GM10248 (cell line): Measurements from ENCODE around the gene TMEM51.

Experiments used
- CTCF ChIA-PET: fragments of 300-600 bp; sonication (Branson Sonifier 250); formaldehyde crosslinking; extraction: SDS; loops from one replicate; lab custom pipeline; 2021; ENCODE audit warnings: antibody characterized with exemption; lab: Yijun Ruan, JAX
- POLR2A ChIA-PET: fragments of 350-650 bp; sonication (Branson Sonifier 250); formaldehyde crosslinking; extraction: SDS; loops from one replicate; lab custom pipeline; 2020; ENCODE audit warnings: antibody characterized with exemption; lab: Yijun Ruan, JAX
- DNase-seq: peaks from one replicate; pipeline ENCODE4 v3.0.0; 2012; ENCODE audit errors: extremely low spot score
- TF ChIP-seq, protein P1 (sequence below): IDR thresholded peaks from 2 replicates; pipeline ENCODE4 v1.5.1; 2012; ENCODE audit warnings: mild to moderate bottlenecking, low read depth; ENCODE audit errors: extremely low read depth, missing control alignments, control extremely low read depth

Gene TMEM51, protein sequence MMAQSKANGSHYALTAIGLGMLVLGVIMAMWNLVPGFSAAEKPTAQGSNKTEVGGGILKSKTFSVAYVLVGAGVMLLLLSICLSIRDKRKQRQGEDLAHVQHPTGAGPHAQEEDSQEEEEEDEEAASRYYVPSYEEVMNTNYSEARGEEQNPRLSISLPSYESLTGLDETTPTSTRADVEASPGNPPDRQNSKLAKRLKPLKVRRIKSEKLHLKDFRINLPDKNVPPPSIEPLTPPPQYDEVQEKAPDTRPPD

DNA sequence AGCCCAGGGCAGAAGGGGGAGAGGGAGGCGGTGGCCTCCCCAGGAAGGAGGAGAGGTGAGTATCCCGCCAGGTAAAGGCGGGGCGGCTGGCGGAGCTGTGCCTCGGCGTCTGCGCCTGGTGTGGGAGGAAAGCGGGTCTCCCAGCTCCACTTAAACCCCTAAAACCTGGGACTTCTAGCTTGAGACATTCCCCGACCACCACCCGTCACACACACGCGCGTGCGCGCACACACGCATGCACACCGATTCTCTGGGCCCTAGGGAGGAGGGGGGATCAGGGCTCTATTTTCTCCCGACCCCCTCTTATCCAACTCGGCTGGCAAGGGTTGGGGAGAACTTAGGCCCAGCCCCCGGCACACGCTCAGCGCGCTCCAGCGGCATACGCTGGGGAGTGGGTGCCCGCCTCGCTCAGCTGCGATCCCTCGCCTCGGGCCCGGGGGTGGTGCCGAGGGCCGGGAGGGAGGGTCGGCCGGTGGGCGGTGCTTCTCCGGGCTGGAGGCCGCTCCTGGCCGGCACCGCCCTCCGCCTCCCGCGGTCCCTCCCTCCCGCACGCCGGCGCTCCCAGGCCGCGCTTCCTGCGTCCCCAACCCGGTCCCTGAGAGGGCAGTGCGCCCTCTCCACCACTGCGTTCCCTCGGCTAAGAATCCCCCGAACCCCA, at the start of gene TMEM51:
TSS of gene TMEM51 (plus strand) at position 564 of the 658 bp plus-strand sequence. CDS start 61,341 bp downstream, outside the sequence.
- POLR2A ChIA-PET, result no interaction called here
- CTCF ChIA-PET, result interaction anchor here (0.9 to 1.9 kb wide), 8 partner anchors 8 to 119 kb away, joined by 3 to 5 read pairs (median 3); no protein-coding TSS in a partner anchor
- peak; percentile 45 for DNase-seq
- TF ChIP-seq, protein P1, sequence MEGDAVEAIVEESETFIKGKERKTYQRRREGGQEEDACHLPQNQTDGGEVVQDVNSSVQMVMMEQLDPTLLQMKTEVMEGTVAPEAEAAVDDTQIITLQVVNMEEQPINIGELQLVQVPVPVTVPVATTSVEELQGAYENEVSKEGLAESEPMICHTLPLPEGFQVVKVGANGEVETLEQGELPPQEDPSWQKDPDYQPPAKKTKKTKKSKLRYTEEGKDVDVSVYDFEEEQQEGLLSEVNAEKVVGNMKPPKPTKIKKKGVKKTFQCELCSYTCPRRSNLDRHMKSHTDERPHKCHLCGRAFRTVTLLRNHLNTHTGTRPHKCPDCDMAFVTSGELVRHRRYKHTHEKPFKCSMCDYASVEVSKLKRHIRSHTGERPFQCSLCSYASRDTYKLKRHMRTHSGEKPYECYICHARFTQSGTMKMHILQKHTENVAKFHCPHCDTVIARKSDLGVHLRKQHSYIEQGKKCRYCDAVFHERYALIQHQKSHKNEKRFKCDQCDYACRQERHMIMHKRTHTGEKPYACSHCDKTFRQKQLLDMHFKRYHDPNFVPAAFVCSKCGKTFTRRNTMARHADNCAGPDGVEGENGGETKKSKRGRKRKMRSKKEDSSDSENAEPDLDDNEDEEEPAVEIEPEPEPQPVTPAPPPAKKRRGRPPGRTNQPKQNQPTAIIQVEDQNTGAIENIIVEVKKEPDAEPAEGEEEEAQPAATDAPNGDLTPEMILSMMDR, result no peak

DNA sequence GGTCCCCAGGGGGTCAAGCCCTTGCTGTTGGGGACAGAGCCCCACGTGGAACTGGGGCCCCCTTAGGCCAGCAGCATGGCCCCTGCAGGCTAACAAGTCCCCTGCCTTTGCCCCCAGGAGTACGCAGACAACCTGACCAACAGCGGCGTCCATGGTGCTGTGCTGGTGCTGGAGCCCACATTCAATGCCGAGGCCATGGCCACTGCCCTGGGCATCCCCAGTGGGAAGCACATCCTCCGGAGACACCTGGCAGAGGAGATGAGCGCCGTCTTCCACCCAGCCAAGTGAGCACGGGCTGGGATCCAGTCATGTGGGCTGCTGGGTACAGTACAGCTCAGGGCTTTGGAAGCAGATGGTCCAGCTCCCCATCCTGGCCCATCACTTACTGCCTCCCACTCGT, 49.6 kb upstream of the TMEM51 start:
- CTCF ChIA-PET, result no interaction called here
- TF ChIP-seq, protein P1, result no peak
- POLR2A ChIA-PET, result no interaction called here
- no peak for DNase-seq

DNA sequence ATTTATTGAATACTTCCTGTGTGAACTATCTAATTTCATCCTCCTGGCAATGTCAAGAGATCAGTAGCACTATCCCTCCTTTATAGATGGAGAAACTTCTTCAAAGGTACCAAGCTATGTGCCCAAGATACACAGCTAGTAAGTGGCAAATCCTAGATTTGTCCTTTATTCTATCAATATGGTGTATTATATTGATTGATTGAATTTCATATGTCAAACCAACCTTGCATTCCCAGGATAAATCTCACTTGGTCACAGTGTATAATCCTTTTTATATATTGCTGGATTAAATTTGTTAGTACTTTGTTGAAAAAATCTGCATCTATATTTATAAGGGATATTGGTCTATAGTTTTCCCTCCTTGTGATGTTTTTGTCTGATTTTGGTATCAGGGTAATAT, 48.8 kb upstream of the TMEM51 start:
- ChIA-PET CTCF (no interaction called here), POLR2A (no interaction called here)
- DNase-seq, result no peak
- TF ChIP-seq, protein P1, result no peak

DNA sequence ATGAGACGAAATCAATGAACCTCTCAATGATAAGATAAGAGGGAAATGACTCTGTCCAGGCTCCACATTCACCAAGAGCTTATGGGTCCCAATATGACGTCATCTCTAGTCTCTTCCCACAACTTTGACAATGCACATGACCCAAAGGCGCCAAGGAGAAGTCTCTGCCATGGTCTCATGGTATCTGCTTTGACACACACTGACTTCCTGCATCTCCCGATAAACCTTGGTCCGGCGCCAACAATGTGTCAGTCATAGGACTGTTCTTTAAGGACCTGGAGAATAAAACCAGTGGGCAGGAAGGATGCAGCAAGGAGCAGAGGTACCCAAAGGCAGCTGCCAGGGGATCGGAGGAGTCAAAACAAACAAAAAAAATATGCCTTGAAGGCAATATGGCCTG, 46.9 kb upstream of the TMEM51 start:
- POLR2A ChIA-PET, result no interaction called here
- no peak for DNase-seq

DNA sequence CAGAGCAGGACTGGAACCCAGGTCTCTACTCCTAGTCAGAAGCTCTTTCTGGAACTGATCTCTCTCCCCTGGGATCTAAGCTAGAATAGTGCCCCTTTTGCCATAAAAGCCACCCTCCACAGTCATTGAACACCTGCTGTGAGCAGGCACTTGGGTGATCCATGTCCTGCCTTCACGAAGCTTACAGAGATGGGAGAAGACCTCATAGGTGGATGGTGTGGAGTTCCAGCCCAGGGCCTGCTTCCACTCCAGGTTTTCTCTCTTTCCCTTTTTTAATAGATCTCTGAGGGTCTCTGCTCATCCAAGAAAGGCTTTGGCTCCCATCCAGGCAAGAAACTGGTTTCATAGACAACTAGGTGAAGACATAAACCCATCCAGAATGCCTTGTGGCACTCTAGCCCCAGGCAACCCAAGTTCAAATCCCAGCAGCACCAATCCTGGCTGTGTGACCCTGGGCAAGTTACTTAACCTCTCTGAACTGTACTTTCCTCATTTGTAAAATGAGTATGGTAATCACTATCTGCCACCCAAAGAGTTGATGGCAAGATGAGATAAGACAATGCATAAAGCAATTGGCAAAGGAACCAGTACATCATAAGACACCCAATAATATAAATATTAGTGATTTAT, 46.4 kb upstream of the TMEM51 start:
- TF ChIP-seq, protein P1, result no peak
- CTCF ChIA-PET, result interaction anchor here (1.2 to 2.1 kb wide), 2 partner anchors 9 to 21 kb away, joined by 3 to 5 read pairs; no protein-coding TSS in a partner anchor
- POLR2A ChIA-PET, result no interaction called here
- no peak for DNase-seq

More for the DNA sequence above, 46.9 kb upstream of the TMEM51 start:
- TF ChIP-seq, protein P1, result no peak
- CTCF ChIA-PET, result interaction anchor here (1.2 to 2.1 kb wide), 3 partner anchors 9 to 22 kb away, joined by 3 to 5 read pairs (median 3); no protein-coding TSS in a partner anchor

DNA sequence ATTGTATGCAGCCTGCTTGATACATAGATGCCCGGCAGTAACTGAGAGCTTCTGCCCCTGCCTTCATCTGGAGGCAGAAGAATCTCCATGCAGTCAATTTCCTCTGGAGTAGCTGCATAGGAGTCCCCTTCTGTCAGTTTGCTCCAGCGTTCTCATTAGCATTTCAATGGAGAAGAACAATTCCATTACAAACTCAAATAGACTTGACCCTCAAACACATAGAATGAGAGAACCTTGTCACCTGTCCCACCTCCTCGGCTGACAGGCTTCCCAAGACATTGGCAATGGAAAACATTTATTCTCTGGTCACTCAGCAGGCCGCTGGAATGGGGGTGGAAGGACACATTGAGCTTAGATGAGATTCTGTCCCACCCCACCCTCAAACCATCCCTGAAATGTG, 45.6 kb upstream of the TMEM51 start:
- DNase-seq, result no peak
- POLR2A ChIA-PET, result no interaction called here
- TF ChIP-seq, protein P1, result no peak
- CTCF ChIA-PET, result interaction anchor here (1.4 to 2.1 kb wide), 2 partner anchors 8 to 10 kb away, joined by 4 to 5 read pairs; no protein-coding TSS in a partner anchor
